ENCODE data around the gene E2F2.

The E2F2 gene

DNA sequence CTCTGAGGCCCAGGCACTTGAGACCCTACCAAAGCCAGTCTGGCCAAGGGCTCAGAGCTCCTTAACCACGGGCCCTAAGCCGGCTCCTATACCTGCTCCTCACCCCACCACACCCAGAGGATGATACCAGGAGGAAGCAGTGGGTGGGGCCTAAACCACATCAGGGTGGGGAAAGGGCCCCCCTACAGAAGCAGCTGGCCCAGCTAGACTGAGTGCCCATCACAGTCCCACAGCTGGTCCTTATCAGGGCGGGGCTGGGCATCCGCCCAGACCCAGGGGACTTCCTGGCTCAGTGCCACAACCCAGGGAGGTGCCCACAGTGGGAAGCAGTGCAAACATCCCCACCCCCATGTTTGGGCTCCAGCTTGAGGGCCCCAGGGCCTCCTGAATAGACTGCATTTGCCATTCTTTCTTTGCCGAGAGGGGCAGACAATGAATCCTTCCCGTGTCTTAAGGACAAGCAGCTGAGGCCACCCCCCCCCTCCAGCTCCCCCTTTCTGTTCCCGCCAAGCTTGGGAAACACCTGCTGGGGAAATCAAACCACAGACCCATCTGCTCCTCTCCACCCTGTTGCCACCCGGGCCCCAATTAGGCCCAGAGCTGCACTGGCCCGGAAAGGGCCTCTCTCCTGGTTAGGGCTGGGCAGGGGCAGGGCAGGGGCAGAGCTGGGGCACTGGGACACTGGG lies 6.2 kb downstream of the E2F2 start:
- no peak for DNase-seq (ENCODE audit: low spot score)
- TF ChIP-seq, protein P1, sequence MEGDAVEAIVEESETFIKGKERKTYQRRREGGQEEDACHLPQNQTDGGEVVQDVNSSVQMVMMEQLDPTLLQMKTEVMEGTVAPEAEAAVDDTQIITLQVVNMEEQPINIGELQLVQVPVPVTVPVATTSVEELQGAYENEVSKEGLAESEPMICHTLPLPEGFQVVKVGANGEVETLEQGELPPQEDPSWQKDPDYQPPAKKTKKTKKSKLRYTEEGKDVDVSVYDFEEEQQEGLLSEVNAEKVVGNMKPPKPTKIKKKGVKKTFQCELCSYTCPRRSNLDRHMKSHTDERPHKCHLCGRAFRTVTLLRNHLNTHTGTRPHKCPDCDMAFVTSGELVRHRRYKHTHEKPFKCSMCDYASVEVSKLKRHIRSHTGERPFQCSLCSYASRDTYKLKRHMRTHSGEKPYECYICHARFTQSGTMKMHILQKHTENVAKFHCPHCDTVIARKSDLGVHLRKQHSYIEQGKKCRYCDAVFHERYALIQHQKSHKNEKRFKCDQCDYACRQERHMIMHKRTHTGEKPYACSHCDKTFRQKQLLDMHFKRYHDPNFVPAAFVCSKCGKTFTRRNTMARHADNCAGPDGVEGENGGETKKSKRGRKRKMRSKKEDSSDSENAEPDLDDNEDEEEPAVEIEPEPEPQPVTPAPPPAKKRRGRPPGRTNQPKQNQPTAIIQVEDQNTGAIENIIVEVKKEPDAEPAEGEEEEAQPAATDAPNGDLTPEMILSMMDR (IDR thresholded peaks at IDR 0.05; ENCODE audit: extremely low read depth, missing control alignments): no peak

DNA sequence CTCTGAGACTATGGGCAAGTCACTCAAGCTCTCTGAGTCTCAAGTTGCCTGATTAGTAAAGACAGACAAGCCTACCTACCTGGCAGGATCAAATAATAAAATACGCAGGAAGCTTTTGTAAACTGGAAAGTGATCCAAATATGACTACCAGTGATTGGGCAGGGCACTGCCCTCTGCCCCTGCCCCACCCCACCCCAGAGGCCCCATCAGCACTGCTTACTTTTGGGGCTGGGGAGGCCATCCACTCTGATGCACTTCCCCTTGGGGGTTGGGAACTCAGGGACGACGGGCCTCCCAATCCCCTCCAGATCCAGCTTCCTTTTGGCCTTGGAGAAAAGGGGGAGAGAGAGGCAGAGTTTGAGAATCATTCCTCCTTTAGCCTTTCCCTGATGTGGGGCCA lies 6.9 kb downstream of the E2F2 start:
- no peak for DNase-seq (ENCODE audit: low spot score)
- TF ChIP-seq, protein P1 (IDR thresholded peaks at IDR 0.05; ENCODE audit: extremely low read depth, missing control alignments): no peak

GRCh38 chr1:23522244-23522982 lies 8.6 kb downstream of the E2F2 start:
- peak; percentile 48 for DNase-seq (ENCODE audit: low spot score)
- TF ChIP-seq, protein P1 (IDR thresholded peaks at IDR 0.05; ENCODE audit: extremely low read depth, missing control alignments): no peak

GRCh38 chr1:23521588-23521987 lies 9.4 kb downstream of the E2F2 start:
- no peak for DNase-seq (ENCODE audit: low spot score)
- TF ChIP-seq, protein P1 (IDR thresholded peaks at IDR 0.05; ENCODE audit: extremely low read depth, missing control alignments): no peak

GRCh38 chr1:23517581-23517980 lies 13.5 kb downstream of the E2F2 start:
- TF ChIP-seq, protein P1 (IDR thresholded peaks at IDR 0.05; ENCODE audit: extremely low read depth, missing control alignments): no peak
- DNase-seq (ENCODE audit: low spot score): no peak

- TF ChIP-seq, protein P1 (IDR thresholded peaks at IDR 0.05; ENCODE audit: extremely low read depth, missing control alignments): no peak
- DNase-seq (ENCODE audit: low spot score): no peak
Measured at GRCh38 chr1:23515905-23516304, 15.1 kb downstream of the E2F2 start.

DNA sequence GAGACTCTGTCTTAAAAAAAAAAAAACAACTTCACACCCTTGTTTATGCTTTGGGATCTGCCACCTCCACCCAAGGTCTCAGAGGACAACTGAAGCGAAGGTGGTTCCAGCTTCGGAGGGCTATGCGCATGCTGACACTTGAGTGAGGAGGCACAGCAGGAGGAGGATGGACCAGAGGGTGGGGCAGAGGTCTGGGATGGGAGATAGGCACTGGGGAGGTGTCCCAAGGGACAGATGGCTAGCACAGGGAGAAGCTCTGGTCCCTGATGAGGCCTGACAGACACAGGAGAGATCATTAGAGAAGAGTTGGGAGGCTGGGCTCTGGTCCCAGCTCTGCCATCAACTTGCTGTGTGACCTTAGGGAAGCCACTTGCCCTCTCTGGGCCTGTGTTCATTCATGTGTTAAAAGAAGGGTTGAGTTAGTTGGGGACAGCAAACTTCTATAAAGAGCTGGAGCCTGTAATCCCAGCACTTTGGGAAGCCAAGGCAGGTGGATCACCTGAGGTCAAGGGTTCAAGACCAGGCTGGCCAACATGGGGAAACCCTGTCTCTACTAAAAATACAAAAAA lies 16.8 kb downstream of the E2F2 start:
- DNase-seq (ENCODE audit: low spot score): no peak

More for the DNA sequence above, 16.8 kb downstream of the E2F2 start:
- TF ChIP-seq, protein P1 (IDR thresholded peaks at IDR 0.05; ENCODE audit: extremely low read depth, missing control alignments): no peak
